Activated T-helper 17 cell treated with anti-CD3 and anti-CD28 coated beads, Interleukin-2, amount 50 U/mL, for 72 hours (primary cell): ENCODE data around the gene SPON1. TPM values are rescaled to one million over a fixed set of nuclear protein-coding genes. Genes with fewer than 3 reads are reported as not detected.
"Not testable (repeated sequence)": the region's sequence is repeated elsewhere in the genome, so short reads cannot be mapped to it uniquely, and the experiment has no call there.

Experiments used
- ATAC-seq: fragments of 150-1000 bp; cut with Tn5 transposase; replicated peaks from 2 replicates; pipeline ENCODE4 v1.10.0; 2021; ENCODE audit warnings: mild to moderate bottlenecking, moderate library complexity
- H3K27ac Mint-ChIP-seq: one replicate; pipeline ENCODE4 v1.8.0; 2022; ENCODE audit warnings: mixed read lengths
- H3K27me3 Mint-ChIP-seq: one replicate; pipeline ENCODE4 v1.8.0; 2022; ENCODE audit warnings: mixed read lengths
- H3K36me3 Mint-ChIP-seq: one replicate; pipeline ENCODE4 v1.8.0; 2022; ENCODE audit warnings: low read depth, mild to moderate bottlenecking, mixed read lengths
- H3K4me1 Mint-ChIP-seq: one replicate; pipeline ENCODE4 v1.8.0; 2022; ENCODE audit warnings: mixed read lengths
- H3K4me3 Mint-ChIP-seq: one replicate; pipeline ENCODE4 v1.8.0; 2022; ENCODE audit warnings: mild to moderate bottlenecking, mixed read lengths
- H3K9me3 Mint-ChIP-seq: one replicate; pipeline ENCODE4 v1.8.0; 2022; ENCODE audit warnings: mixed read lengths
- total RNA-seq, 2 donors: library from RNA; stranded (reverse); gene quantifications; one replicate each; pipeline ENCODE4 v1.2.3, GENCODE V29; 2022

The SPON1 gene
- total RNA-seq, 2 donors from 2014 or later, result 0.06 to 0.90 TPM

GRCh38 chr11:14081581-14082231, 119.2 kb downstream of the SPON1 start:
- H3K27ac Mint-ChIP-seq, result peak overlapping the region; percentile 23
- no peak for ATAC-seq
- no peaks in the 10 kb centered on the region for H3K27me3 Mint-ChIP-seq
- no peaks in the 10 kb centered on the region for H3K9me3 Mint-ChIP-seq
- H3K4me3 Mint-ChIP-seq, result no peak overlapping the region
- peaks cover 26% of the 10 kb centered on the region for H3K4me1 Mint-ChIP-seq
- H3K36me3 Mint-ChIP-seq, result peaks cover 23% of the 10 kb centered on the region

GRCh38 chr11:14082338-14082737, 119.8 kb downstream of the SPON1 start:
- Mint-ChIP-seq H3K9me3 (no peaks in the 10 kb centered on the region), H3K27ac (no peak overlapping the region), H3K4me3 (no peak overlapping the region), H3K27me3 (no peaks in the 10 kb centered on the region), H3K36me3 (peaks cover 23% of the 10 kb centered on the region), H3K4me1 (peaks cover 21% of the 10 kb centered on the region)
- no peak for ATAC-seq

- H3K27me3 Mint-ChIP-seq, result not testable (repeated sequence)
Measured at GRCh38 chr11:14088861-14089260, 126.3 kb downstream of the SPON1 start.

DNA sequence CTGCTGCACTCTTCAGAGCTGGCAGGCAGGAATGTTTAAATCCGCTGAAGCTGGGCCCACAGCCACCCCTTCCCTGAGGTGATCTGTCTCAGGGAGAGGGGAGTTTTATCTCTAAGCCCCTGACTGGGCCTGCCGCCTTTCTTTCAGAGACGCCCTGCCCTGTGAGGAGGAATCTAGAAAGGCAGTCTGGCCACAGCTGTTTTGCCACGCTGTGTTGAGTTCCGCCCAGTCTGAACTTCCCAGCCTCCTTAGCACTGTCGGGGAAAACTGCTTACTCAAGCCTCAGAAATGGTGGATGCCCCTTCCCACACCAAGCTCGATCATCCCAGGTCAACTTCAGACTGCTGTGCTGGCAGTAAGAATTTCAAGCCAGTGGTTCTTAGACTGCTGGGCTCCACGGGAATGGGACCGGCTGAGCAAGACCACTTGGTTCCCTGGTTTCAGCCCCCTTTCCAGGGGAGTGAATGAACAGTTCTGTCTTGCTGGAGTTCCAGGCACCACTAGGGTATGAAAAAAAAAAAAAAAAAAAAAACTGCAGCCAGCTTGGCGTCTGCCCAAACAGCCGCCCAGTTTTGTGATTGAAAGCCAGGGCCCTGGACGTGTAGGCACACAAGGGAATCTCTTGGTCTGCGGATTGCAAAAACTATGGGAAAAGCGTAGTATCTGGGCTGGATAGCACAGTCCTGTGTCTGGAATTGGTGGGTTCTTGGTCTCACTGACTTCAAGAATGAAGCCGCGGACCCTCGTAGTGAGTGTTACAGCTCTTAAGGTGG, 127.4 kb downstream of the SPON1 start:
- no peaks in the 10 kb centered on the region for H3K9me3 Mint-ChIP-seq
- H3K27ac Mint-ChIP-seq, result no peak overlapping the region
- no peak for ATAC-seq
- H3K4me1 Mint-ChIP-seq, result peaks cover 12% of the 10 kb centered on the region
- peaks cover 1% of the 10 kb centered on the region for H3K36me3 Mint-ChIP-seq
- no peaks in the 10 kb centered on the region for H3K27me3 Mint-ChIP-seq
- H3K4me3 Mint-ChIP-seq, result no peak overlapping the region

More at GRCh38 chr11:14088861-14089260, 126.3 kb downstream of the SPON1 start:
- not testable (repeated sequence) for H3K4me3 Mint-ChIP-seq, ATAC-seq, H3K9me3 Mint-ChIP-seq, H3K27ac Mint-ChIP-seq, H3K36me3 Mint-ChIP-seq
- H3K4me1 Mint-ChIP-seq, result peaks cover 12% of the 10 kb centered on the region

GRCh38 chr11:14090631-14091030, 128.1 kb downstream of the SPON1 start:
- H3K36me3 Mint-ChIP-seq, H3K27me3 Mint-ChIP-seq, H3K27ac Mint-ChIP-seq, H3K4me3 Mint-ChIP-seq, H3K9me3 Mint-ChIP-seq, ATAC-seq: not testable (repeated sequence)
- peaks cover 12% of the 10 kb centered on the region for H3K4me1 Mint-ChIP-seq

GRCh38 chr11:14093065-14093464, 130.5 kb downstream of the SPON1 start:
- Mint-ChIP-seq H3K27me3 (no peaks in the 10 kb centered on the region), H3K4me3 (no peak overlapping the region), H3K9me3 (no peaks in the 10 kb centered on the region), H3K36me3 (no peaks in the 10 kb centered on the region), H3K27ac (no peak overlapping the region), H3K4me1 (peaks cover 8% of the 10 kb centered on the region)
- ATAC-seq, result no peak

GRCh38 chr11:14094481-14095037, 132.0 kb downstream of the SPON1 start:
- H3K27ac Mint-ChIP-seq, result no peak overlapping the region
- no peak overlapping the region for H3K4me3 Mint-ChIP-seq
- no peaks in the 10 kb centered on the region for H3K27me3 Mint-ChIP-seq
- no peaks in the 10 kb centered on the region for H3K4me1 Mint-ChIP-seq
- no peaks in the 10 kb centered on the region for H3K9me3 Mint-ChIP-seq
- ATAC-seq, result no peak
- H3K36me3 Mint-ChIP-seq, result no peaks in the 10 kb centered on the region

GRCh38 chr11:14095882-14096281, 133.4 kb downstream of the SPON1 start:
- ATAC-seq, result no peak
- Mint-ChIP-seq H3K9me3 (no peaks in the 10 kb centered on the region), H3K4me1 (no peaks in the 10 kb centered on the region)

DNA sequence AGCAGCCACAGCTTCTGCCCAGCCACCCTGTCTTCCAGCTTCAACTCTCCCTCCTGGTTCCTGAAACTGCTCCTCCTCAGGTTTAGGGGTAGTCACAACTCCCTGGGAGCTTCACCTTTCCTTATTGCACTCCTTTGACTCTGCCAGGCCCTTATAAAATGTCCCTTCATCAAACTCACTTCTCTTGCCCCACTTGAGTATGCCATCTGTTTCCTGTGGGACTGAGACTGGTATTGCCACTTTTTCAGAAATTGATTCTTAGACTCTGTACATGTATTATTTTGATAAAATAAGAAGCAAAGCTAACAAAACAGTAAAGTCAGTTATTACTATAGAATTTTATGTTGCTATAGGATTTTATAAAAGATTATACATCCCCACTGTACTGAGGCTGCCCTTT, 134.1 kb downstream of the SPON1 start:
- Mint-ChIP-seq H3K4me3 (no peak overlapping the region), H3K9me3 (no peaks in the 10 kb centered on the region), H3K27me3 (no peaks in the 10 kb centered on the region), H3K27ac (no peak overlapping the region), H3K4me1 (no peaks in the 10 kb centered on the region), H3K36me3 (no peaks in the 10 kb centered on the region)
- no peak for ATAC-seq

More at GRCh38 chr11:14095882-14096281, 133.4 kb downstream of the SPON1 start:
- Mint-ChIP-seq H3K4me3 (no peak overlapping the region), H3K27ac (no peak overlapping the region), H3K27me3 (no peaks in the 10 kb centered on the region), H3K36me3 (no peaks in the 10 kb centered on the region)

GRCh38 chr11:14101388-14101787, 138.9 kb downstream of the SPON1 start:
- Mint-ChIP-seq H3K9me3 (no peaks in the 10 kb centered on the region), H3K27me3 (no peaks in the 10 kb centered on the region), H3K4me1 (no peaks in the 10 kb centered on the region), H3K27ac (peak overlapping the region; percentile 53), H3K36me3 (no peaks in the 10 kb centered on the region), H3K4me3 (no peak overlapping the region)
- ATAC-seq, result peak; percentile 54

DNA sequence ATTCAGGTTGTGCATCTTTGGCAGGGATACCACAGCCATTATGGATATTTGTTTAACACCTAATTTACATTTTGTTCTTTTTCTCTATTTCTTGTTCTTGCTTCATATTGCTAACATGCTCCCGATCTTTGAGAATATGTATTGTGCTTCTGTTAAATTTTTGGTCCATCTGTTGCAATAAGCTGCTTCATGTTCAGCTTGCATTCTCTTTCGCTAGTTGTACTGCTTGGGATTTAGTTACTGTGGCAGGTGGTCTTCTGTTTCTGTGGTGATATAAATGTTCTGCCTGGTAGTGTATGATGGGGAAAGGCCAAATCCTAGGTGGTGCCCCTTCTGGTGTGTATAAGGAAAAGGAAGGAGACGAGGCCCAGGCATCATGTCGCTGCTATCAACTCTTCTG, 140.2 kb downstream of the SPON1 start:
- Mint-ChIP-seq H3K9me3 (no peaks in the 10 kb centered on the region), H3K27ac (no peak overlapping the region), H3K36me3 (no peaks in the 10 kb centered on the region), H3K4me3 (no peak overlapping the region), H3K4me1 (no peaks in the 10 kb centered on the region), H3K27me3 (no peaks in the 10 kb centered on the region)
- ATAC-seq, result no peak

GRCh38 chr11:14105446-14105845, 142.9 kb downstream of the SPON1 start:
- ATAC-seq, result peak; percentile 42
- no peaks in the 10 kb centered on the region for H3K9me3 Mint-ChIP-seq
- H3K27ac Mint-ChIP-seq, result no peak overlapping the region
- no peak overlapping the region for H3K4me3 Mint-ChIP-seq
- no peaks in the 10 kb centered on the region for H3K4me1 Mint-ChIP-seq
- no peaks in the 10 kb centered on the region for H3K36me3 Mint-ChIP-seq
- no peaks in the 10 kb centered on the region for H3K27me3 Mint-ChIP-seq

- Mint-ChIP-seq H3K4me3 (no peak overlapping the region), H3K4me1 (no peaks in the 10 kb centered on the region), H3K27ac (no peak overlapping the region), H3K36me3 (no peaks in the 10 kb centered on the region), H3K27me3 (no peaks in the 10 kb centered on the region), H3K9me3 (no peaks in the 10 kb centered on the region)
- ATAC-seq, result no peak
Measured at GRCh38 chr11:14106303-14107049, 144.0 kb downstream of the SPON1 start.

DNA sequence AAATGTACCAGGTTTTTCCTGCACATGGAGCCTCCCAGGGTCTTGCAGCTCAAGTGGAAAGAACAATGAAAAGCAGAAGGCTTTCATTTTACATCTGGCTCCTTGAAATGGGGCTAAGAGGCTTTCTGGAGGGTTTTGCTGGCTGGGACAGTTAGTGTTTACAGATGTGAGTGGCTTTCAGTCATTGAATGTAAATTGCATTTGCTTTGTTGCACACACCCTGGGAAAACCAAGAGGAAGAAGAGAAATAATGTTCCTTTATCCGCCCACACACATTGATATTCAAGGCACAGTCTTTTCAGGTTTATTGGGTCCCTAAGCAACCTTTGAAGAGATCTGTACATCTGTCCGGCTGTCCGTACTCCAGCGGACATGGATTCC, 144.5 kb downstream of the SPON1 start:
- Mint-ChIP-seq H3K27ac (no peak overlapping the region), H3K9me3 (no peaks in the 10 kb centered on the region), H3K4me1 (no peaks in the 10 kb centered on the region), H3K4me3 (no peak overlapping the region), H3K27me3 (no peaks in the 10 kb centered on the region), H3K36me3 (no peaks in the 10 kb centered on the region)
- no peak for ATAC-seq
